Upper lobe of left lung (tissue), 4 donors: Measurements from ENCODE around the gene ACTN1.

Source experiments
- EP300 ChIP-seq, 4 donors: sonication (generic); formaldehyde crosslinking; IDR thresholded peaks; one replicate each; pipeline ENCODE4 v1.5.1; 2017; ENCODE audit warnings: antibody characterized with exemption in 4 of 4, control low read depth in 2 of 4
- POLR2A ChIP-seq, 4 donors: fragments of 450-650 bp; IDR thresholded peaks; one replicate each; pipeline ENCODE4 v1.5.1; 2016 to 2017; ENCODE audit warnings: antibody characterized with exemption in 4 of 4, mild to moderate bottlenecking in 2 of 4
- POLR2AphosphoS5 ChIP-seq, 2 donors: sonication (generic); formaldehyde crosslinking; IDR thresholded peaks; one replicate each; pipeline ENCODE4 v1.5.1; 2017; ENCODE audit warnings: antibody characterized with exemption in 2 of 2
- TF ChIP-seq, protein P1 (sequence below), 6 experiments: fragments of 450-650 bp in 4 of 6; fragments of 200-600 bp in 2 of 6; sonication (generic) in 2 of 6; IDR thresholded peaks; one replicate each; pipeline ENCODE4 v1.5.1; 2016 to 2019; ENCODE audit warnings: antibody characterized with exemption in 6 of 6

DNA sequence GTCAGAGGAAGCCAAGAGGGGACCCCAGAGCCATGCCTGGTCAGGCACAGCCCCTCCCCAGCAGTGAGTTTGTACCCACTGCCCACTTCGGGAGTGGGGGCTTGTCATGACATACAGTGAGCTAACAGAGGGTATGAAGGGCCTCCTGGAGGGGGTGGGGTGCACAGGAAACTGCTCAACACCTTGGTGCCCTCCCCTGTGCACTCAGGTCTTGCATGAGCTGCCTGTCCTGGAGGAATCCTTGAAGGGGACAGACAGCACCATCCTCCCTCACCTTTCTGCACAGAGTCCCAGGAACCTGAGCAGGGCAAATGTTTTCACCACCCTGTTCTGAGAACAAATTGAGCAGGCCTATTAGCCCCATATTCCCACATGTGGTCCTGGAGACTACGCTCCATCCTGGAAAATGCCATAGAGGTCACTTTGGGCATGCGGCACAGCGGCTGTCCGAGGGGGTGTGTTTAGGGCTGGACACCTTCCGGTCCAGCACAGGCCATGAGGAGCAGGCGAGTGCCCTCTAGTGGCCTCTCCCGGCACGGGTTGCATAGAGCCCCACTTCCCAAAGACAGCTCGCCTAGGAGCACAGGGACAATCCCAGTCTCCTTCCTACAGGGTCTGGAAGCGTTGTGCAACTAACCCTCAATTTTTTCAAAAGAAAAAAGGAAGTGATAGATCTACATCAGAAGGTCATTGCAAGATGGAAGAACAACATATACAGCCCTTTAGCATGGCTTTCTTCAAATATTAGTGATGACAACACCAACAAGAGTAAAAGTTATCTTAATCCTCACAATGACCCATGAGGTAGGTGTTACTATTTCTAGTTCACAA lies 154.4 kb downstream of the ACTN1 start:
- TF ChIP-seq POLR2AphosphoS5 (IDR thresholded peaks at IDR 0.05) (no peak), POLR2A (IDR thresholded peaks at IDR 0.05) (no peak), EP300 (IDR thresholded peaks at IDR 0.05) (no peak)
- TF ChIP-seq, protein P1, sequence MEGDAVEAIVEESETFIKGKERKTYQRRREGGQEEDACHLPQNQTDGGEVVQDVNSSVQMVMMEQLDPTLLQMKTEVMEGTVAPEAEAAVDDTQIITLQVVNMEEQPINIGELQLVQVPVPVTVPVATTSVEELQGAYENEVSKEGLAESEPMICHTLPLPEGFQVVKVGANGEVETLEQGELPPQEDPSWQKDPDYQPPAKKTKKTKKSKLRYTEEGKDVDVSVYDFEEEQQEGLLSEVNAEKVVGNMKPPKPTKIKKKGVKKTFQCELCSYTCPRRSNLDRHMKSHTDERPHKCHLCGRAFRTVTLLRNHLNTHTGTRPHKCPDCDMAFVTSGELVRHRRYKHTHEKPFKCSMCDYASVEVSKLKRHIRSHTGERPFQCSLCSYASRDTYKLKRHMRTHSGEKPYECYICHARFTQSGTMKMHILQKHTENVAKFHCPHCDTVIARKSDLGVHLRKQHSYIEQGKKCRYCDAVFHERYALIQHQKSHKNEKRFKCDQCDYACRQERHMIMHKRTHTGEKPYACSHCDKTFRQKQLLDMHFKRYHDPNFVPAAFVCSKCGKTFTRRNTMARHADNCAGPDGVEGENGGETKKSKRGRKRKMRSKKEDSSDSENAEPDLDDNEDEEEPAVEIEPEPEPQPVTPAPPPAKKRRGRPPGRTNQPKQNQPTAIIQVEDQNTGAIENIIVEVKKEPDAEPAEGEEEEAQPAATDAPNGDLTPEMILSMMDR (IDR thresholded peaks at IDR 0.05), result peak; percentile 83 to 90 (median 86)
